HL-60 (cell line): ENCODE results near the gene SPEM1.

Experiments used
- DNase-seq, 2 experiments: peaks; one replicate each; pipeline ENCODE4 v3.0.0-alpha.2; 2010 to 2020; ENCODE audit warnings: low read depth in 1 of 2, low spot score in 1 of 2
- H3K27ac ChIP-seq: fragments of 250-450 bp; sonication (Bioruptor Pico); replicated peaks from 2 replicates; pipeline ENCODE4 v1.5.1; 2020; ENCODE audit warnings: mild to moderate bottlenecking, moderate library complexity
- H3K27me3 ChIP-seq: fragments of 250-450 bp; sonication (Bioruptor Pico); 2 replicates; pipeline ENCODE4 v1.5.1; 2021; ENCODE audit warnings: mild to moderate bottlenecking, moderate library complexity; ENCODE audit not compliant: insufficient read depth, poor library complexity, severe bottlenecking
- H3K4me3 ChIP-seq: replicated peaks from 2 replicates; pipeline ENCODE4 v1.5.1; 2011; ENCODE audit warnings: mild to moderate bottlenecking, control low read depth, low read length; ENCODE audit not compliant: insufficient read depth
- CTCF ChIP-seq: IDR thresholded peaks from one replicate; pipeline ENCODE4 v1.5.1; 2011; ENCODE audit warnings: low read length, control low read depth, inconsistent platforms; ENCODE audit not compliant: insufficient read depth
- GABPA ChIP-seq: IDR thresholded peaks from 2 replicates; pipeline ENCODE4 v1.6.1; 2012; ENCODE audit warnings: low read depth
- POLR2AphosphoS5 ChIP-seq: IDR thresholded peaks from 2 replicates; pipeline ENCODE4 v1.6.1; 2012; ENCODE audit warnings: low read depth
- REST ChIP-seq: IDR thresholded peaks from 2 replicates; pipeline ENCODE4 v1.6.1; 2012; ENCODE audit warnings: low read depth; ENCODE audit not compliant: insufficient replicate concordance
- SPI1 ChIP-seq: IDR thresholded peaks from 2 replicates; pipeline ENCODE4 v1.6.1; 2012; ENCODE audit warnings: low read depth, mild to moderate bottlenecking, borderline replicate concordance

SPEM1 gene

GRCh38 chr17:7465597-7466275 lies 45.6 kb downstream of the SPEM1 start:
- TF ChIP-seq POLR2AphosphoS5 (no peak), CTCF (no peak), SPI1 (no peak), REST (no peak), GABPA (no peak)
- no peak for DNase-seq
- H3K27ac ChIP-seq = no peak overlapping the region
- no peak overlapping the region for H3K4me3 ChIP-seq
- no peaks in the 10 kb centered on the region for H3K27me3 ChIP-seq

- Histone ChIP-seq H3K27ac (no peak overlapping the region), H3K4me3 (no peak overlapping the region), H3K27me3 (no peaks in the 10 kb centered on the region)
- no peak for DNase-seq
- TF ChIP-seq POLR2AphosphoS5 = no peak
- no peak for TF ChIP-seq REST
- no peak for TF ChIP-seq CTCF
- TF ChIP-seq GABPA = no peak
- TF ChIP-seq SPI1 = no peak
Measured at GRCh38 chr17:7466318-7466638, 46.2 kb downstream of the SPEM1 start.

GRCh38 chr17:7466639-7467341 lies 46.7 kb downstream of the SPEM1 start:
- H3K27me3 ChIP-seq = no peaks in the 10 kb centered on the region
- no peak overlapping the region for H3K4me3 ChIP-seq
- DNase-seq = peak in 1 of 2 experiments; percentile 11
- TF ChIP-seq GABPA = no peak
- TF ChIP-seq CTCF = no peak
- no peak for TF ChIP-seq SPI1
- TF ChIP-seq REST = no peak
- no peak for TF ChIP-seq POLR2AphosphoS5
- peak overlapping the region; percentile 22; the same call in 1 of the 2 replicates for H3K27ac ChIP-seq
